GM12878 (cell line): ENCODE measurements around the gene SCARB1.

Experiments used
- E4F1 ChIP-seq: fragments of 450-650 bp; IDR thresholded peaks from 2 replicates; pipeline ENCODE4 v1.6.1; 2018; ENCODE audit warnings: borderline replicate concordance, mild to moderate bottlenecking; ENCODE audit not compliant: partially characterized antibody
- RUNX3 ChIP-seq: IDR thresholded peaks from 2 replicates; pipeline ENCODE4 v1.6.1; 2012; ENCODE audit warnings: low read length, inconsistent platforms
- TAF1 ChIP-seq: IDR thresholded peaks from 2 replicates; pipeline ENCODE4 v1.6.1; 2011; ENCODE audit warnings: mild to moderate bottlenecking, low read depth, low read length, borderline replicate concordance
- ZNF207 ChIP-seq: fragments of 450-650 bp; IDR thresholded peaks from 2 replicates; pipeline ENCODE4 v1.6.1; 2014; ENCODE audit warnings: antibody characterized with exemption, mild to moderate bottlenecking, borderline replicate concordance
- TF ChIP-seq, protein P1 (sequence below), 3 experiments: IDR thresholded peaks in 2 of 3; conservative IDR thresholded peaks in 1 of 3; 2 replicates each; pipeline ENCODE4 v1.5.1; 2011; ENCODE audit warnings: low read depth in 3 of 3, low read length in 3 of 3, mild to moderate bottlenecking in 3 of 3, control low read depth in 2 of 3, moderate library complexity in 2 of 3, inconsistent platforms in 1 of 3, mixed read lengths in 1 of 3; ENCODE audit not compliant: control insufficient read depth in 2 of 3, insufficient read depth in 1 of 3; ENCODE audit errors: extremely low read depth in 1 of 3
- TF ChIP-seq, protein P2 (sequence below): IDR thresholded peaks from 2 replicates; pipeline ENCODE4 v1.6.1; 2012; ENCODE audit warnings: low read depth, low read length, improper control_type of control experiment

DNA sequence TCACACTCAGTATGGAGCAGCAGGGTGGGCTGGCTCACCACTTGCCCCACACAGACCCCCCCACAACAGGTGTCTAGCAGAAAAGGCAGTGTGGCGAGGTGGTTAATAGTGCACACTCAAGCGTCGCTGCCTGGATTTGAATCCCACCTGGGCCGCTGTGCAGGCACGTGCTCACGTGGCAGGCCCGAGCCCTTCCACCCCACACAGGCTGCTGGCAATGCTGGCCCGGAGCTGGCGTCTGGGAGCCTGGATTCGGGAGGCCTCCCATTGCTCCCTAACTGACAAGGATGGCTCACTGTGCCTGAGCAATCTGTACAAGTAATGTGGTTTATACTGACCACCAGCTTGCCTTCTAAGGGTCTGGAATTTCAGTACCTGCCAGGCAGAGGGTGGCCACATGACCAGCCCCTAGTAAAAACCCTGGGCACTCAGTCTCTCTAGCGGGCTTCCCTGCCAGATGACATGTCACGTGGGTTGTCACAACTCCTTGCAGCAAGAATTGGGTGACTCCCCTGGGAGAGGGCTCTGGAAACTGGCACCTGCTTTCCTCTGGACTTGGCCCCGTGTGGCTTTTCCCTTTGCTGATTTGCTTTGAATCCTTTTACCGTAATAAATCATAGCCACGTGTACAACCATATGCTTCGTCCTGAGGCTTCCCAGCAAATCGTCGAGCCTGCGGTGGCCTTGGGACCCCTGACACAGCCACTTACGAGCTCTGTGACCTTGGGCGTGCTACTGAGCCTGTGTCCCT, 72.8 kb downstream of the SCARB1 start:
- TF ChIP-seq, protein P1, sequence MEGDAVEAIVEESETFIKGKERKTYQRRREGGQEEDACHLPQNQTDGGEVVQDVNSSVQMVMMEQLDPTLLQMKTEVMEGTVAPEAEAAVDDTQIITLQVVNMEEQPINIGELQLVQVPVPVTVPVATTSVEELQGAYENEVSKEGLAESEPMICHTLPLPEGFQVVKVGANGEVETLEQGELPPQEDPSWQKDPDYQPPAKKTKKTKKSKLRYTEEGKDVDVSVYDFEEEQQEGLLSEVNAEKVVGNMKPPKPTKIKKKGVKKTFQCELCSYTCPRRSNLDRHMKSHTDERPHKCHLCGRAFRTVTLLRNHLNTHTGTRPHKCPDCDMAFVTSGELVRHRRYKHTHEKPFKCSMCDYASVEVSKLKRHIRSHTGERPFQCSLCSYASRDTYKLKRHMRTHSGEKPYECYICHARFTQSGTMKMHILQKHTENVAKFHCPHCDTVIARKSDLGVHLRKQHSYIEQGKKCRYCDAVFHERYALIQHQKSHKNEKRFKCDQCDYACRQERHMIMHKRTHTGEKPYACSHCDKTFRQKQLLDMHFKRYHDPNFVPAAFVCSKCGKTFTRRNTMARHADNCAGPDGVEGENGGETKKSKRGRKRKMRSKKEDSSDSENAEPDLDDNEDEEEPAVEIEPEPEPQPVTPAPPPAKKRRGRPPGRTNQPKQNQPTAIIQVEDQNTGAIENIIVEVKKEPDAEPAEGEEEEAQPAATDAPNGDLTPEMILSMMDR (IDR thresholded peaks at IDR 0.05 in 2 of 3, conservative IDR thresholded peaks at IDR 0.05 in 1 of 3; ENCODE audit: control insufficient read depth in 2 of 3, extremely low read depth in 1 of 3, insufficient read depth in 1 of 3, low read depth in 3 of 3, low read length in 3 of 3), result no peak
- TF ChIP-seq E4F1 (no peak), TAF1 (no peak), RUNX3 (no peak), ZNF207 (no peak)
- TF ChIP-seq, protein P2, sequence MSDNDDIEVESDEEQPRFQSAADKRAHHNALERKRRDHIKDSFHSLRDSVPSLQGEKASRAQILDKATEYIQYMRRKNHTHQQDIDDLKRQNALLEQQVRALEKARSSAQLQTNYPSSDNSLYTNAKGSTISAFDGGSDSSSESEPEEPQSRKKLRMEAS, result no peak
